GM23338 (cell line): Measurements from ENCODE around the gene RC3H2. TPM values are rescaled to one million over a fixed set of nuclear protein-coding genes. Genes with fewer than 3 reads are reported as not detected.

Source experiments
- ATAC-seq: fragments of 200-7000 bp; cut with Tn5 transposase; 3 replicates; pipeline ENCODE4 v1.9.1; 2020
- DNase-seq: peaks from one replicate; pipeline ENCODE4 v3.0.0-alpha.2; 2015; ENCODE audit warnings: low spot score
- H2AFZ ChIP-seq: fragments of 200-600 bp; sonication (generic); 2 replicates; pipeline ENCODE4 v1.8.0; 2016; ENCODE audit warnings: antibody characterized with exemption, mild to moderate bottlenecking, moderate library complexity
- H3F3A ChIP-seq: fragments of 200-600 bp; sonication (generic); replicated peaks from 2 replicates; pipeline ENCODE4 v1.8.0; 2017; ENCODE audit warnings: antibody characterized with exemption, mixed run types, low read depth
- H3K27ac ChIP-seq: fragments of 200-600 bp; sonication (generic); 2 replicates; pipeline ENCODE4 v1.6.1; 2016; ENCODE audit warnings: low read depth
- H3K27me3 ChIP-seq: fragments of 200-600 bp; sonication (generic); 2 replicates; pipeline ENCODE4 v1.8.0; 2016; ENCODE audit warnings: mild to moderate bottlenecking, mixed run types, moderate library complexity; ENCODE audit not compliant: insufficient read depth
- H3K36me3 ChIP-seq: fragments of 200-600 bp; sonication (generic); 2 replicates; pipeline ENCODE4 v1.8.0; 2016; ENCODE audit warnings: mild to moderate bottlenecking; ENCODE audit not compliant: insufficient read depth
- H3K4me1 ChIP-seq: fragments of 200-600 bp; sonication (generic); 2 replicates; pipeline ENCODE4 v1.8.0; 2016; ENCODE audit warnings: mild to moderate bottlenecking, moderate library complexity; ENCODE audit not compliant: insufficient read depth
- H3K4me2 ChIP-seq: fragments of 200-600 bp; sonication (generic); 2 replicates; pipeline ENCODE4 v1.7.1; 2017; ENCODE audit warnings: mixed run types
- H3K4me3 ChIP-seq: fragments of 200-600 bp; sonication (generic); 2 replicates; pipeline ENCODE4 v1.6.1; 2016; ENCODE audit warnings: mixed run types
- H3K79me2 ChIP-seq: fragments of 200-600 bp; sonication (generic); replicated peaks from 2 replicates; pipeline ENCODE4 v1.8.0; 2017; ENCODE audit warnings: mild to moderate bottlenecking; ENCODE audit not compliant: insufficient read depth
- H3K9me2 ChIP-seq: fragments of 200-600 bp; sonication (generic); 2 replicates; pipeline ENCODE4 v1.8.0; 2017; ENCODE audit not compliant: insufficient read depth
- H4K20me1 ChIP-seq: fragments of 200-600 bp; sonication (generic); replicated peaks from 2 replicates; pipeline ENCODE4 v1.8.0; 2017; ENCODE audit warnings: mild to moderate bottlenecking; ENCODE audit not compliant: insufficient read depth
- H3K27ac Mint-ChIP-seq: 2 replicates; pipeline ENCODE4 v1.8.0; 2020; ENCODE audit warnings: inconsistent platforms, mild to moderate bottlenecking, moderate library complexity, mixed read lengths
- H3K27me3 Mint-ChIP-seq: 3 replicates; pipeline ENCODE4 v1.8.0; 2022; ENCODE audit warnings: low read depth, mild to moderate bottlenecking, moderate library complexity, mixed read lengths, inconsistent platforms; ENCODE audit not compliant: insufficient read depth, poor library complexity
- H3K36me3 Mint-ChIP-seq: 3 replicates; pipeline ENCODE4 v1.8.0; 2021; ENCODE audit warnings: low read depth, mild to moderate bottlenecking, inconsistent platforms, moderate library complexity, mixed read lengths
- H3K4me1 Mint-ChIP-seq: 3 replicates; pipeline ENCODE4 v1.8.0; 2020; ENCODE audit warnings: mild to moderate bottlenecking, inconsistent platforms, mixed read lengths
- H3K4me3 Mint-ChIP-seq: 3 replicates; pipeline ENCODE4 v1.8.0; 2021; ENCODE audit warnings: moderate library complexity, mild to moderate bottlenecking, inconsistent platforms, mixed read lengths
- H3K9me3 Mint-ChIP-seq: 3 replicates; pipeline ENCODE4 v1.8.0; 2020; ENCODE audit warnings: moderate library complexity, mild to moderate bottlenecking, inconsistent platforms, mixed read lengths
- CREB1 ChIP-seq: fragments of 250-450 bp; sonication (Bioruptor Pico); IDR thresholded peaks from 2 replicates; pipeline ENCODE4 v1.5.0; 2020; ENCODE audit warnings: low read depth, mild to moderate bottlenecking, moderate library complexity
- EZH2 ChIP-seq: fragments of 200-600 bp; sonication (generic); IDR thresholded peaks from one replicate; pipeline ENCODE4 v1.8.0; 2017; ENCODE audit warnings: antibody characterized with exemption, mild to moderate bottlenecking, low read depth; ENCODE audit not compliant: unreplicated experiment
- EZH2phosphoT487 ChIP-seq: fragments of 200-600 bp; sonication (generic); IDR thresholded peaks from one replicate; pipeline ENCODE4 v1.8.1; 2018; ENCODE audit warnings: antibody characterized with exemption; ENCODE audit not compliant: unreplicated experiment
- NANOG ChIP-seq: IDR thresholded peaks from 2 replicates; pipeline ENCODE4 v1.6.1; 2016; ENCODE audit warnings: antibody characterized with exemption, borderline replicate concordance
- POLR2AphosphoS5 ChIP-seq: IDR thresholded peaks from 2 replicates; pipeline ENCODE4 v1.6.1; 2016; ENCODE audit warnings: antibody characterized with exemption, low read depth
- ZNF331 ChIP-seq: fragments of 250-450 bp; sonication (Bioruptor Pico); IDR thresholded peaks from 2 replicates; pipeline ENCODE4 v1.5.0; 2020; ENCODE audit warnings: low read depth, mild to moderate bottlenecking, moderate library complexity
- polyA plus RNA-seq: library from polyadenylated mRNA; unstranded; fragments of >200 nt; fragmentation: Nextera tagmentation; extraction: Ambion mirVana; gene quantifications from 2 replicates; pipeline ENCODE4 v1.2.1, GENCODE V29; 2016
- total RNA-seq: library from RNA; depleted of rRNA; stranded (reverse); fragments of >200 nt; shearing (Covaris generic); gene quantifications from 2 replicates; pipeline ENCODE4 v1.2.3, GENCODE V29; 2014
- TF ChIP-seq, protein P1 (sequence below): fragments of 250-450 bp; sonication (Bioruptor Pico); IDR thresholded peaks from 2 replicates; pipeline ENCODE4 v1.5.0; 2020; ENCODE audit warnings: mild to moderate bottlenecking, moderate library complexity
- TF ChIP-seq, protein P2 (sequence below), 2 experiments: fragments of 200-600 bp in 1 of 2; sonication (generic) in 1 of 2; conservative IDR thresholded peaks; 2 replicates each; pipeline versions ENCODE4 v1.5.1 to v1.6.1; 2016 to 2017; ENCODE audit warnings: antibody characterized with exemption in 2 of 2, low read depth in 2 of 2, mild to moderate bottlenecking in 2 of 2, moderate library complexity in 1 of 2

Gene RC3H2
- total and polyA plus RNA-seq, 2 experiments from 2014 or later: 24.9 to 37.5 TPM

DNA sequence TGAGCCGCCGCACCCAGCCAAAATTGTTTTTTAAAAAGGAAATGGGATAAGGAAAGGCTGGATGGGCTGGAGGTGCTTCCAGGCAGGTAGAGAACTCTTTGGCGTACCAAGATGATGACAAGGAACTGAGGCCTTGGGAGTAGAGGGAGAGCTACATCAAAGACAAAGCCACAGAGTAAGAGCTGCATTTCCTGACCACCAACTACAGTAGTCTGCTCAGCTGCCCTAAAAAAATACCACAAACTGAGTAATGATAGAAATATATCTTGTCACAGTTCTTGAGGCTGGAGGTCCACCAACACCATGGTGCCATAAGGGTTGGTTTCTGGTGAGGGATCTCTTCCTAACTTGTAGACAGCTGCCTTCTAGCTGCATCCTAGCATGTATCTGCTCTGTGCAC is 97.0 kb downstream of the RC3H2 start (continued):
- TF ChIP-seq CREB1: no peak
- TF ChIP-seq, protein P1, sequence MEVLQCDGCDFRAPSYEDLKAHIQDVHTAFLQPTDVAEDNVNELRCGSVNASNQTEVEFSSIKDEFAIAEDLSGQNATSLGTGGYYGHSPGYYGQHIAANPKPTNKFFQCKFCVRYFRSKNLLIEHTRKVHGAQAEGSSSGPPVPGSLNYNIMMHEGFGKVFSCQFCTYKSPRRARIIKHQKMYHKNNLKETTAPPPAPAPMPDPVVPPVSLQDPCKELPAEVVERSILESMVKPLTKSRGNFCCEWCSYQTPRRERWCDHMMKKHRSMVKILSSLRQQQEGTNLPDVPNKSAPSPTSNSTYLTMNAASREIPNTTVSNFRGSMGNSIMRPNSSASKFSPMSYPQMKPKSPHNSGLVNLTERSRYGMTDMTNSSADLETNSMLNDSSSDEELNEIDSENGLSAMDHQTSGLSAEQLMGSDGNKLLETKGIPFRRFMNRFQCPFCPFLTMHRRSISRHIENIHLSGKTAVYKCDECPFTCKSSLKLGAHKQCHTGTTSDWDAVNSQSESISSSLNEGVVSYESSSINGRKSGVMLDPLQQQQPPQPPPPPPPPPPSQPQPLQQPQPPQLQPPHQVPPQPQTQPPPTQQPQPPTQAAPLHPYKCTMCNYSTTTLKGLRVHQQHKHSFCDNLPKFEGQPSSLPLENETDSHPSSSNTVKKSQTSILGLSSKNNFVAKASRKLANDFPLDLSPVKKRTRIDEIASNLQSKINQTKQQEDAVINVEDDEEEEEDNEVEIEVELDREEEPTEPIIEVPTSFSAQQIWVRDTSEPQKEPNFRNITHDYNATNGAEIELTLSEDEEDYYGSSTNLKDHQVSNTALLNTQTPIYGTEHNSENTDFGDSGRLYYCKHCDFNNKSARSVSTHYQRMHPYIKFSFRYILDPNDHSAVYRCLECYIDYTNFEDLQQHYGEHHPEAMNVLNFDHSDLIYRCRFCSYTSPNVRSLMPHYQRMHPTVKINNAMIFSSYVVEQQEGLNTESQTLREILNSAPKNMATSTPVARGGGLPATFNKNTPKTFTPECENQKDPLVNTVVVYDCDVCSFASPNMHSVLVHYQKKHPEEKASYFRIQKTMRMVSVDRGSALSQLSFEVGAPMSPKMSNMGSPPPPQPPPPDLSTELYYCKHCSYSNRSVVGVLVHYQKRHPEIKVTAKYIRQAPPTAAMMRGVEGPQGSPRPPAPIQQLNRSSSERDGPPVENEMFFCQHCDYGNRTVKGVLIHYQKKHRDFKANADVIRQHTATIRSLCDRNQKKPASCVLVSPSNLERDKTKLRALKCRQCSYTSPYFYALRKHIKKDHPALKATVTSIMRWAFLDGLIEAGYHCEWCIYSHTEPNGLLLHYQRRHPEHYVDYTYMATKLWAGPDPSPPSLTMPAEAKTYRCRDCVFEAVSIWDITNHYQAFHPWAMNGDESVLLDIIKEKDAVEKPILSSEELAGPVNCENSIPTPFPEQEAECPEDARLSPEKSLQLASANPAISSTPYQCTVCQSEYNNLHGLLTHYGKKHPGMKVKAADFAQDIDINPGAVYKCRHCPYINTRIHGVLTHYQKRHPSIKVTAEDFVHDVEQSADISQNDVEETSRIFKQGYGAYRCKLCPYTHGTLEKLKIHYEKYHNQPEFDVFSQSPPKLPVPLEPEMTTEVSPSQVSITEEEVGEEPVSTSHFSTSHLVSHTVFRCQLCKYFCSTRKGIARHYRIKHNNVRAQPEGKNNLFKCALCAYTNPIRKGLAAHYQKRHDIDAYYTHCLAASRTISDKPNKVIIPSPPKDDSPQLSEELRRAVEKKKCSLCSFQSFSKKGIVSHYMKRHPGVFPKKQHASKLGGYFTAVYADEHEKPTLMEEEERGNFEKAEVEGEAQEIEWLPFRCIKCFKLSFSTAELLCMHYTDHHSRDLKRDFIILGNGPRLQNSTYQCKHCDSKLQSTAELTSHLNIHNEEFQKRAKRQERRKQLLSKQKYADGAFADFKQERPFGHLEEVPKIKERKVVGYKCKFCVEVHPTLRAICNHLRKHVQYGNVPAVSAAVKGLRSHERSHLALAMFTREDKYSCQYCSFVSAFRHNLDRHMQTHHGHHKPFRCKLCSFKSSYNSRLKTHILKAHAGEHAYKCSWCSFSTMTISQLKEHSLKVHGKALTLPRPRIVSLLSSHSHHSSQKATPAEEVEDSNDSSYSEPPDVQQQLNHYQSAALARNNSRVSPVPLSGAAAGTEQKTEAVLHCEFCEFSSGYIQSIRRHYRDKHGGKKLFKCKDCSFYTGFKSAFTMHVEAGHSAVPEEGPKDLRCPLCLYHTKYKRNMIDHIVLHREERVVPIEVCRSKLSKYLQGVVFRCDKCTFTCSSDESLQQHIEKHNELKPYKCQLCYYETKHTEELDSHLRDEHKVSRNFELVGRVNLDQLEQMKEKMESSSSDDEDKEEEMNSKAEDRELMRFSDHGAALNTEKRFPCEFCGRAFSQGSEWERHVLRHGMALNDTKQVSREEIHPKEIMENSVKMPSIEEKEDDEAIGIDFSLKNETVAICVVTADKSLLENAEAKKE: no peak
- no peak for TF ChIP-seq ZNF331 (CRISPR knock-in tag)

DNA sequence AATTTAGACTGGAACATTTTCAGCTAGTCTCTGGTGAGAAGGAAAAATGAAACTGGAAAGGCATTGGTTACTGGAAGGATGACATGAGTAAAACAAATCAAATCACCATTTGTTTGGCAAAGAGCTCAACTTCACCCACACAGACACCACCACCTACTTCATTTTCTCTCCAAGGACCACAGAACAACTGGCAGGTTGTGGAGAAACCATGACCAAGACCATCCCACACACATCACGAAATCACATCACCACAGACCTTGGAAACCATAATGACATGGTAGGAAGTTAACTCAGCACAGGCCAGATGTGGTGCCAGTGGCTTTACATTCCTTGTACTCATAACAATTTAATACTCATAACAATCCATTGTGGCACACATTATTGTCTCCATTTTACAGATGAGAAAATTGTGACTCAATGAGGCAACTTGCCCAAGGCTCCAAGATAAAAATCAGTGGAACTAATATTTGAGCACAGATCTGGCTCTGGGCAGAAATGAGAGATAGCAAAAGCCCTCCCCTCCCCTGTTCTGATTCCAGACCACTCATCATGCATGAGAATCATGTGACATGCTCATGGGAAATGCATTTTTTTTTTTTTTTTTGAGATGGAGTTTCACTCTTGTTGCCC is 97.8 kb downstream of the RC3H2 start:
- Mint-ChIP-seq H3K27ac (no peak overlapping the region), H3K4me3 (no peak overlapping the region), H3K36me3 (peaks cover 8% of the 10 kb centered on the region; the same call in 2 of the 3 replicates), H3K4me1 (no peaks in the 10 kb centered on the region; the same call in 2 of the 3 replicates), H3K9me3 (peaks cover 41% of the 10 kb centered on the region), H3K27me3 (peaks cover 3% of the 10 kb centered on the region)
- Histone ChIP-seq H3K27me3 (no peaks in the 10 kb centered on the region), H3K4me1 (peaks cover 14% of the 10 kb centered on the region), H3K4me2 (no peak overlapping the region), H3K36me3 (no peaks in the 10 kb centered on the region), H3K27ac (no peak overlapping the region), H3F3A (no peaks in the 10 kb centered on the region), H4K20me1 (no peaks in the 10 kb centered on the region), H3K79me2 (no peaks in the 10 kb centered on the region), H3K4me3 (no peak overlapping the region), H2AFZ (no peak overlapping the region), H3K9me2 (no peaks in the 10 kb centered on the region)
- no peak for ATAC-seq
- DNase-seq: no peak
- TF ChIP-seq POLR2AphosphoS5 (no peak), EZH2phosphoT487 (no peak), ZNF331 (CRISPR knock-in tag) (no peak), EZH2 (no peak), NANOG (no peak)
- TF ChIP-seq, protein P2, sequence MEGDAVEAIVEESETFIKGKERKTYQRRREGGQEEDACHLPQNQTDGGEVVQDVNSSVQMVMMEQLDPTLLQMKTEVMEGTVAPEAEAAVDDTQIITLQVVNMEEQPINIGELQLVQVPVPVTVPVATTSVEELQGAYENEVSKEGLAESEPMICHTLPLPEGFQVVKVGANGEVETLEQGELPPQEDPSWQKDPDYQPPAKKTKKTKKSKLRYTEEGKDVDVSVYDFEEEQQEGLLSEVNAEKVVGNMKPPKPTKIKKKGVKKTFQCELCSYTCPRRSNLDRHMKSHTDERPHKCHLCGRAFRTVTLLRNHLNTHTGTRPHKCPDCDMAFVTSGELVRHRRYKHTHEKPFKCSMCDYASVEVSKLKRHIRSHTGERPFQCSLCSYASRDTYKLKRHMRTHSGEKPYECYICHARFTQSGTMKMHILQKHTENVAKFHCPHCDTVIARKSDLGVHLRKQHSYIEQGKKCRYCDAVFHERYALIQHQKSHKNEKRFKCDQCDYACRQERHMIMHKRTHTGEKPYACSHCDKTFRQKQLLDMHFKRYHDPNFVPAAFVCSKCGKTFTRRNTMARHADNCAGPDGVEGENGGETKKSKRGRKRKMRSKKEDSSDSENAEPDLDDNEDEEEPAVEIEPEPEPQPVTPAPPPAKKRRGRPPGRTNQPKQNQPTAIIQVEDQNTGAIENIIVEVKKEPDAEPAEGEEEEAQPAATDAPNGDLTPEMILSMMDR (conservative IDR thresholded peaks at IDR 0.05; ENCODE audit: low read depth in 2 of 2): no peak
